Stimulated activated CD4-positive, alpha-beta T cell treated with anti-CD3 and anti-CD28 coated beads, Interleukin-4, amount 100 ng/mL, for 24 hours (primary cell): ENCODE data around the gene TMEM132E.

Source experiments
- DNase-seq: peaks from one replicate; pipeline ENCODE4 v3.0.0-alpha.2; 2020

The TMEM132E gene

GRCh38 chr17:34607917-34608316, 28.5 kb downstream of the TMEM132E start:
- DNase-seq = no peak

- DNase-seq = no peak
Measured at GRCh38 chr17:34609210-34609609, 29.8 kb downstream of the TMEM132E start.

DNA sequence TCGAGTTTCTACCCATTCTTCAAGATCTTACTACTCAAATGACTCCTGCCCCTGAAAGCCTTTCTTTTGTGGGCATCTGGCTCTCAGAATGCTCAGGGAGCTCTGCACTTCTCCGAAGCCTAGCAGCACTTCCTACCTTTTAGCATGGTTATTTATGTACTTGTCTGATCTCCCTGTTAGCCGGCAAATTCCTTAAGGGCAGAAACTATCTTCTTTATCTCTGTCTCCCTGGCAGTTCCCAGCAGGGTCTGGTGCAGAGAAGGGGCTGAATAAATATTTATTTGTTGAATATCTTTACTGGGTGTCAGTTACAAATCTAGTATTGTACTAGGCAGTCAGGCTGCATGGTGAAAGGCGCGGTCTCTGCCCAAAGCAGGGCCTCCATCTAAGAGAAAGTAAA, 30.7 kb downstream of the TMEM132E start:
- no peak for DNase-seq

- DNase-seq = no peak
Measured at GRCh38 chr17:34610506-34610905, 31.1 kb downstream of the TMEM132E start.

DNA sequence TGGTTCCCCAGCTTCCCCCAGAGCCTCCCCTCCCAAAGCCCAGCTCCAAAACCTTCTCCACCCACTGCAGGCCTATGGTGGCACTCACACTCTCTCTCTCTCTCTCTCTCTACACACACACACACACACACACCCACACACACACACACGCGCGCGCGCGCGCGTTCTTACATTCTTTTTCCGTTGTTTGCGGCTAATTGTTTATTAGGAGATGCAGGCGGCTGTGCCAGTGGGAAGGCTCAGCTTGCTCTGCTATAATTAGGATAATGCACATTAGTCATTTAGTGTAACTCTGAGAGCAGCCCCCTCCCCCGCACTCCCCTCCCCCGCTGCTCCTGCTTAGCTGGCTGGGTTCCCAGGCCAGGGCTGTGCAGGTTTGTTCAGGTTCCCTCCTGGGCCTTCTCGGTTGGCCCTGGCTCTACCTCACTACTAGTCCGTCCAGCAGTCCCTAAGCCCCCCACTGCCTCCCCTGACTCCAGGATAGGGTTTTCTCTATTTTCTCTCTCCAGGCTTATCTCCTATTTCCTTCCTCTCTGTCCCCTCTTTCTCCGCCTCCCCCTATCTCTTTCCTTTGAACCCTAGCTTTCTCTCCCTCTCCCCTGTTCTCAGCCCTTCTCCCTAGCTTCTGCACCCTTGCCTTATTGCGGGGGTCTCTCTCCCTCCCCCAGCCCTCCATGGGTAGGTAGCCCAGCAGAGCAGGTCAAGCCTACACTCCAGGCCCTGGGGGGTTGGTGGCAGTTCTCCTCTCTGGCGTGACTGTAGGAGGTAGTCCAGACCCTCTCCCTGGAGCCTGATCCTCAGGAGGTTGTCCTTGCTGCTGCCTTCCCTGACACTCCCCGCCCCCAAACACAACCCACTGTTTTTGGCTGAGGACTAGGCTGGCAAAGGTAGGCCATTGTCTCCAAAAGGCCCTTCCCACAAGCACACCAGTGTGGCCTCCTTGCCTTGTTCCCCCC, 34.0 kb downstream of the TMEM132E start:
- DNase-seq = no peak

GRCh38 chr17:34614698-34615097, 35.3 kb downstream of the TMEM132E start:
- DNase-seq = no peak

DNA sequence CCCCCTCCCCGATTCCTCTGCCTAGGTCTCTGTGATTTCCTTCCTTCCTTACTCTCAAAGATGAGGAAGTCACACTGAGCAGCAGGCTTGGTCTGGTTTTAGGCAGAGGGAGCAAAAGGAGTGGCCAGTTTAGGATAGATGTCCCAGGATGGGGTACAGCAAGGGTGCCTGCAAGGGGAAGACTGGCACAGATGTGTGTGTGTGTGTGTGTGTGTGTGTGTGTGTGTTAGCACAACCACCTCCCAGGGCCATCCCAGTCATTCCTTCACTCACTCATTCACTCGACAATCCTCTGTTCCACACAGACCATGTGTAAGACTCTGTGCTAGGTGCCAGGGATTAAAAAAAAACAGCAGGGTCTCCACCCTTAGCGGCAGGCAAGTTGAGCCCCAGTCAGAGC, 35.9 kb downstream of the TMEM132E start:
- no peak for DNase-seq

- no peak for DNase-seq
Measured at GRCh38 chr17:34616148-34616547, 36.8 kb downstream of the TMEM132E start.

DNA sequence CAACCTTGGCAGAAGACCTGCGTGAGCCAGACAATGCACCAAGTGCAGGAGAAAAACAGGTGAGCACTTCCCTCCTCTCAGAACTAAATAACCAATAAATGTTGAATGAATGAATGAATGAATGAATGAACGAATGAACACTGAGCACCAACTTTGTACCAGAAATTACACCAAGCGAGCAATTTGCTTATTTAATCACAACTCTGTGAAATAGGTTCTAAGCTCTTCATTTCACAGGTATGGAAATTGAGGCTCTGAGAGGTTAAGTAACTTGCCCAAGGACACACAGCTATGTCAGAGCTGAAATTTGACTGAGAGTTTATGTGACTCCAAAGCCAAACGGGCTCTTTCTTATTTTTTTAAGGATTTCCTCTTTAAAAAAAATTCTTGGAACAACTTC, 38.0 kb downstream of the TMEM132E start:
- DNase-seq = no peak

- no peak for DNase-seq
Measured at GRCh38 chr17:34619687-34620217, 40.4 kb downstream of the TMEM132E start.

- no peak for DNase-seq
Measured at GRCh38 chr17:34620458-34620857, 41.1 kb downstream of the TMEM132E start.

GRCh38 chr17:34622862-34623623, 43.7 kb downstream of the TMEM132E start:
- DNase-seq = no peak

DNA sequence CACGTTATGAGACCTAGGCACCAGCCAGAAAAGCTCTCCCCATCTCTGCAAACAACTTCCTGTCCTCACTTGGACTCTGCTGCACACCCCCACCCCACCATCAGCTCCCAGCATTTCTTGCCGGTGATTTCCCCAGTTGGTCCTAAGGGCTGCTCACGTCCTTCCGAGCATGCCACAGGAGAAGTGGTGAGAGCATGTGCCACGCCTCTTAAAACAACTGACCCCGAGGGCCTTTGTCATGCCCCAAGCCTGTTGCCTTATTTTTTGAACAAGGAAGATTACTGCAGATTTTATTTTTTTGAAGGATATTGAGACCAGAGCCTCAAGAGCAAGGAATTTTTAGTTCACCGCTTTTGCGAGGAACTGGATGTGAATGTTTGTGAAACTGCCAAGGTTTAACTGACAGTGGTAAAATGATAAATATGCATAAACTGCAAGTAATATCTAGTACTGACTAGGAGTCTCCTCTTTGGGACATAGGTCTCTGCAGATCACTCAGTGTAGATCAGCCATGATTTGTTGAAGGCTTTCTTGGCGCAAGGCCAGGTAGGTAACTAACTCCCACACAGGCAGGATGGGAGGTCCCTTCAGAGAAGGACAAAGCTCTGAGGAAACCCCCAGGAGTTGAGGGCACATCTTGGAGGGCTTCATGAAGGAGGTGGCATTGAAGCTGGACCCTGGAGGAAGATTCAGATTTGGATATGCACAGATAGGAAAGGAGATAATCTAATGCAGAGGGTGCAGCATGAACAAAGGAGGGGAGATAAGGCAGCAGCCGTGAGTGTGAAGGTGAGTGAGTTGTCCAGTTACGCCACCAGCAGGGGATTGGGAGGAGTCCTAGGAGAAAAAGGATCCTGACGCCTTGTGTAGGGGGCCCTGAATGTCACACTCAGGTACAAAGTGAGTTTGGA, 44.7 kb downstream of the TMEM132E start:
- no peak for DNase-seq

- no peak for DNase-seq
Measured at GRCh38 chr17:34624767-34625383, 45.5 kb downstream of the TMEM132E start.

- DNase-seq = no peak
Measured at GRCh38 chr17:34626121-34626681, 46.8 kb downstream of the TMEM132E start.

DNA sequence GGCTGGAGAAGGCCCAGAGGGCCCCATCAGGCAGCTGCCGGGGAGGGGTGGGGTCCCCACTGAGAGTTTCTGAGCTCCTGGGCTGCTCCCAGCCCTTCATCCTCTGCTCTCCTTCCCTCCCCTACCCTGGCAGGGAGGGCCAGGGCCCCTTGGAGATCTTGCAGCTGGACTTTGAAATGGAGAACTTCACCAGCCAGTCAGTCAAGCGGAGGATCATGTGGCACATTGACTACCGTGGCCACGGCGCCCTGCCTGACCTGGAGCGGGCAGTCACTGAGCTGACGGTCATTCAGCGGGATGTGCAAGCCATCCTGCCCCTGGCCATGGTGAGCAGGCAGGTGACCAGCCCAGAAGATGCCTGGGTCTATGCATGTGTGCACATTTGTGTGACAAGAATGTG, 49.5 kb downstream of the TMEM132E start:
- no peak for DNase-seq

DNA sequence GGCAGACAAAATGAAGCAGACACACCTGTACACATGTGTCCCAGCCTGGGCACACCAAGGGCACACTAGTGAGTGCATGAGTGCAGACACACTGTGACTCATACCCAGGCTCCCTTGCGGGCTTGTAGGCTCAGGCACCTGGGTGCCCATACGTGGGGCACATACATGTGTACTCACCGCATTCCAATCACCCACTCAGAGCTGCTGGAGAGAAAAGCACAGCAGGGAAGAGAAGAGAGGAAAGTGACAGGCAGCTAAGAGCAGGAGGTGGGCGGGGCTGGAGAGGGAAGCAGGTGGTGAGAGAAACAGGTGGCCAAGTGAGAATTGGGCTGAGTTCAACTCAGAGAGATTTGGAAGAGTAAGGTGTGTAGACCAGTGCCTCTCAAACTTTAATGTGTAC, 54.0 kb downstream of the TMEM132E start:
- no peak for DNase-seq

- DNase-seq = no peak
Measured at GRCh38 chr17:34633760-34634159, 54.4 kb downstream of the TMEM132E start.

DNA sequence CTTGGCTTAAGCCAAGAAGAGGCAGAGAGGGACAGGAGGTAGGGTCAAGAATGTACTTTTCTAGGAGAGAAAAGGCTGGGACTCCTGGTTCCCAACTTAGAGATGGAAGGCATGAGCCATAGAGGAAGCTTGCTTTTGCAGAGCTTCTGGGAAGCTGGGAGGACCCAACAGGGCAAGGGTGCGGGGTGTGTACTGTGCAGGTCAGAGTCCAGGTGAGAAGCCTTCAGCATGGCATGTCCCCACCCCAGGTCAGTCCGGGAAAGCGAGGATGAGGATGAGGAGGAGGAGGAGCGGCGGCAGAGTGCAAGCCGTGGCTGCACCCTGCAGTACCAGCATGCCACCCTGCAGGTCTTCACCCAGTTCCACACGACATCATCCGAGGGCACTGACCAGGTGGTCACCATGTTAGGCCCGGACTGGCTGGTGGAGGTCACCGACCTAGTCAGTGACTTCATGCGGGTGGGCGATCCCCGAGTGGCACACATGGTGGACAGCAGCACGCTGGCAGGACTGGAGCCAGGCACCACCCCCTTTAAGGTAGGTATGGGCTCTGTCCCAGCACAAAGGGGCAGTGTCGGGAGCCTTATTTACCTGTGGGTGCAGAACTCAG, 55.3 kb downstream of the TMEM132E start:
- no peak for DNase-seq

DNA sequence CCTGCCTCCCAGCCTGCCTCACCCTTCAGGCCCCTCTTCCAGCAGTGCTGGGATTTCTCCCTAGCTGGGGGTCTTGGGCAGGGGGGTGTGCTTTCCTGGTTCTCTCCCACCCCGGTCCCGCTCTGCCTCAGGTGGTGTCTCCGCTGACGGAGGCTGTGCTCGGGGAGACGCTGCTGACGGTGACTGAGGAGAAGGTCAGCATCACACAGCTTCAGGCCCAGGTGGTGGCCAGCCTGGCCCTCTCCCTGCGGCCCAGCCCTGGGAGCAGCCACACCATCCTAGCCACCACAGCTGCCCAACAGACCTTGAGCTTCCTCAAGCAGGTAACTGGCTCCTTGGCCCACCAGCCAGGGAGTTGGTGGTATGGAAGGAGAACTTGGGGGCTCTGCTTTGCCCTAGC, 56.5 kb downstream of the TMEM132E start:
- no peak for DNase-seq

GRCh38 chr17:34637041-34637547, 57.7 kb downstream of the TMEM132E start:
- DNase-seq = no peak
